NCI-H82 (cell line): ENCODE measurements around the gene FCGR3B.
"Not testable (repeated sequence)": the region's sequence is repeated elsewhere in the genome, so short reads cannot be mapped to it uniquely, and the experiment has no call there.

Source experiments
- DNase-seq: peaks from one replicate; lab custom pipeline; 2025; lab: John Stamatoyannopoulos, UW

The FCGR3B gene

GRCh38 chr1:161605024-161605423 lies 26.0 kb downstream of the FCGR3B start:
- not testable (repeated sequence) for DNase-seq

- DNase-seq: not testable (repeated sequence)
Observed at GRCh38 chr1:161597077-161597476, 33.9 kb downstream of the FCGR3B start.

GRCh38 chr1:161595583-161595982 lies 35.4 kb downstream of the FCGR3B start:
- DNase-seq: not testable (repeated sequence)

- not testable (repeated sequence) for DNase-seq
Observed at GRCh38 chr1:161595173-161595572, 35.8 kb downstream of the FCGR3B start.

GRCh38 chr1:161594269-161594984 lies 36.5 kb downstream of the FCGR3B start:
- DNase-seq: not testable (repeated sequence)

- DNase-seq: not testable (repeated sequence)
Observed at GRCh38 chr1:161593092-161593755, 37.8 kb downstream of the FCGR3B start.

- not testable (repeated sequence) for DNase-seq
Observed at GRCh38 chr1:161592586-161592985, 38.4 kb downstream of the FCGR3B start.

- DNase-seq: not testable (repeated sequence)
Observed at GRCh38 chr1:161589920-161590319, 41.1 kb downstream of the FCGR3B start.

- DNase-seq: not testable (repeated sequence)
Observed at GRCh38 chr1:161589365-161589764, 41.6 kb downstream of the FCGR3B start.

- DNase-seq: not testable (repeated sequence)
Observed at GRCh38 chr1:161588596-161588995, 42.4 kb downstream of the FCGR3B start.

GRCh38 chr1:161582882-161583281 lies 48.1 kb downstream of the FCGR3B start:
- DNase-seq: not testable (repeated sequence)

- DNase-seq: not testable (repeated sequence)
Observed at GRCh38 chr1:161580879-161581537, 50.0 kb downstream of the FCGR3B start.

- not testable (repeated sequence) for DNase-seq
Observed at GRCh38 chr1:161579856-161580507, 51.0 kb downstream of the FCGR3B start.

GRCh38 chr1:161576676-161577075 lies 54.3 kb downstream of the FCGR3B start:
- DNase-seq: not testable (repeated sequence)
